Transverse colon (tissue), 3 donors: ENCODE results near the gene TAF15.

Experiments
- EP300 ChIP-seq: sonication (generic); formaldehyde crosslinking; IDR thresholded peaks from one replicate; pipeline ENCODE4 v1.6.1; 2017; ENCODE audit warnings: antibody characterized with exemption, low read depth
- TF ChIP-seq, protein P1 (sequence below), 5 experiments: fragments of 200-600 bp in 3 of 5; fragments of 450-650 bp in 2 of 5; sonication (generic) in 3 of 5; IDR thresholded peaks; 1 replicate in 2 of 5; 2 replicates in 3 of 5; pipeline ENCODE4 v1.5.1; 2016 to 2017; ENCODE audit warnings: antibody characterized with exemption in 5 of 5, inconsistent platforms in 3 of 5, mild to moderate bottlenecking in 2 of 5, moderate library complexity in 1 of 5

GRCh38 chr17:35876534-35876933 lies 67.2 kb downstream of the TAF15 start:
- TF ChIP-seq, protein P1, sequence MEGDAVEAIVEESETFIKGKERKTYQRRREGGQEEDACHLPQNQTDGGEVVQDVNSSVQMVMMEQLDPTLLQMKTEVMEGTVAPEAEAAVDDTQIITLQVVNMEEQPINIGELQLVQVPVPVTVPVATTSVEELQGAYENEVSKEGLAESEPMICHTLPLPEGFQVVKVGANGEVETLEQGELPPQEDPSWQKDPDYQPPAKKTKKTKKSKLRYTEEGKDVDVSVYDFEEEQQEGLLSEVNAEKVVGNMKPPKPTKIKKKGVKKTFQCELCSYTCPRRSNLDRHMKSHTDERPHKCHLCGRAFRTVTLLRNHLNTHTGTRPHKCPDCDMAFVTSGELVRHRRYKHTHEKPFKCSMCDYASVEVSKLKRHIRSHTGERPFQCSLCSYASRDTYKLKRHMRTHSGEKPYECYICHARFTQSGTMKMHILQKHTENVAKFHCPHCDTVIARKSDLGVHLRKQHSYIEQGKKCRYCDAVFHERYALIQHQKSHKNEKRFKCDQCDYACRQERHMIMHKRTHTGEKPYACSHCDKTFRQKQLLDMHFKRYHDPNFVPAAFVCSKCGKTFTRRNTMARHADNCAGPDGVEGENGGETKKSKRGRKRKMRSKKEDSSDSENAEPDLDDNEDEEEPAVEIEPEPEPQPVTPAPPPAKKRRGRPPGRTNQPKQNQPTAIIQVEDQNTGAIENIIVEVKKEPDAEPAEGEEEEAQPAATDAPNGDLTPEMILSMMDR (IDR thresholded peaks at IDR 0.05) = no peak
- no peak for TF ChIP-seq EP300
